ENCODE data around the gene C3.

Gene C3

GRCh38 chr19:6744381-6745301 lies 24.2 kb upstream of the C3 start:
- DNase-seq: no peak

DNA sequence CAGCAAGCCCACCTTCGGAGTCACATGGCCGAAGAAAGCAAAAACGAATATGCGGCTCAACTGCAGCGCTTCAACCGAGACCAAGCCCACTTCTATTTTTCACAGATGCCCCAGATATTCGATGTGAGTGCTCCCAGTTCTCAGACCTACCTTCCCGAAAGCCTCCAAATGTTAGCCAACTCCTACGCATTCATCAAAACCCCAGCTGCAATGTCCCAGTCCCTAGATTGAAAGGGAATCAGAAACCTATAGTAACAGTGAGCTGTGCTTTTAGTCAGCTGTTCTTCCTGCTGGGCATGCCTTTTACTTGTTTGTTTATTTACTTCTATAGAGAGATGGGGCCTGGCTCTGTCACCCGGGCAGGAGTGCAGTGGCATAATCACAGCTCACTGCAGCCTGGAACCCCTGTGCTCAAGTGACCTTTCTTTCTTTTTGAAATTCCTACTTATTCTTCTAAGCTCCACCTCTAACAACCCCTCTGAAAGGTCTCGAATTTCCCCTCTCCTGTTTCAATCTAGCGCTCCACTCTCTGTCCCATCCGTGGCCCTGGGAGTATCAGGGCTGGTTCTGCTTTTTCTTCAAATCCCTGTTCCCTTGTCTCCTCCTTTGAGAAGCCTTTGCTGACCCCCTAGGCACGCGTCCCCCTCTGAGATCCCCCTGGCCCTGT lies 23.4 kb upstream of the C3 start:
- DNase-seq: no peak

- DNase-seq: no peak
These were observed 22.6 kb upstream of the C3 start for GRCh38 chr19:6743066-6743465.

DNA sequence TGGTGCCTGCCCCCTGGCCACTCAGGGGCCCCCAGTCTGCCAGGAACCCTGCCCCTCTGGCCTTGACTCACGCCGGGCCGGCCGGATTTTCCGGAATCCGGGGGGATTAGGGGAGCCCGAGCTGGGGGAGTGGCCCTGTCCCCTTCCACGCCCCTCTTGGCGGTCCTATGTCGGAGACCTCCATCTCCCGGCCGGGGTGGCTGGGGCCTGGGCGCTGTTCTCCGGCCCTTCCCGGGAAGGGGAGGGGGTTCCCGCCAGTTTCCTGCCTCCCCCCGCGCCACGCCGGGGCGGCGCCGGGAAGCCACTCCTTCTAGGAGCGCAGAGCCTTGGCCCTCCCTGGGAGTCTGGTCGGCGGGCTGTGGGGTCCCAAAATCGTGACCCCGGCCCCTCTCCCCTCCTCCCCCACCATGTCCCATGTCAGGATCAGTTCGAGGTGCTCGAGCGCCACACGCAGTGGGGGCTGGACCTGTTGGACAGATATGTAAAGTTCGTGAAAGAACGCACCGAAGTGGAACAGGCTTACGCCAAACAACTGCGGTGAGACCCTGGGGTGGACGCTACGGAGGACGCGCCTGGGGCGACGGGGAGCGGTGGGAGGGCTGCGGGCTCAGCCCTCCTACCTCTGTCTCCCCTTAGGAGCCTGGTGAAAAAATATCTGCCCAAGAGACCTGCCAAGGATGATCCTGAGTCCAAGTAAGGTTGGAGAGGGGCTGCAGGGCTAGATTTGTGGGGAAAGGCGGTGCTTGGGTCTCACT lies 20.3 kb upstream of the C3 start:
- DNase-seq: peak; percentile 11

DNA sequence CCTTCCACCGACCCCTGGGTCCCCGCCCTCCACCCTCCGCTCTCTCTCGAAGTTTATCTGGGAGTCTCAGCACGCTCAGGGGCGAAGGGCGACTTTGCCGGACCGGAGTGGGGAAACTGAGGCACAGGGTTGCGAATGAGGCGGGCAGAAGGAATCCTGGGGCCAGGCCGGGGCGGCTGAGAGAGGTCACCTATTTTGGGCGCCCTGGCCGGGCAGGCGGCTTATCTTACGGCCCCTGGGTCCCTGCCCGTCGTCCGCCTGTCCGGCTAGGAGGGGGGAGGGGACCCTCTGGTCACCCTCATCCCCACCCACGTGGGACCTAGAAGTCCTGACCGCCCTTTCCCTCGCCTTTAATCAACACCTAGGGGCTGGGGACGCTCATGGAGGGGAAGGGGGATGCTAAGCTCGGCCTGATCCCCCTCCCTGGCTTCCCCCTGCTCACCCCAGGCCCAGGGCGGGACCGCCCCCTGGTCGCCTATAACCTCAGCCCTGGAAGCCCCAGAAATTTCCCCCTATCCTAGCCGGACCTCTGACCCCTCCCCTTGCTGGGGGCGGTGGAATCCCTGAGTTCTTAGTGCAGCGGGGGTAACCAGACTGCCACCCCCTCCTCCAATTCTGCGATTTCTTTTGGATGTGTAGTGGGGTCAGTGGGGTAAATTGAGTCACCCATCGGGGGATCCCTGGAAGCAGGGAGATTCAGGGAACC lies 19.6 kb upstream of the C3 start:
- DNase-seq: no peak

DNA sequence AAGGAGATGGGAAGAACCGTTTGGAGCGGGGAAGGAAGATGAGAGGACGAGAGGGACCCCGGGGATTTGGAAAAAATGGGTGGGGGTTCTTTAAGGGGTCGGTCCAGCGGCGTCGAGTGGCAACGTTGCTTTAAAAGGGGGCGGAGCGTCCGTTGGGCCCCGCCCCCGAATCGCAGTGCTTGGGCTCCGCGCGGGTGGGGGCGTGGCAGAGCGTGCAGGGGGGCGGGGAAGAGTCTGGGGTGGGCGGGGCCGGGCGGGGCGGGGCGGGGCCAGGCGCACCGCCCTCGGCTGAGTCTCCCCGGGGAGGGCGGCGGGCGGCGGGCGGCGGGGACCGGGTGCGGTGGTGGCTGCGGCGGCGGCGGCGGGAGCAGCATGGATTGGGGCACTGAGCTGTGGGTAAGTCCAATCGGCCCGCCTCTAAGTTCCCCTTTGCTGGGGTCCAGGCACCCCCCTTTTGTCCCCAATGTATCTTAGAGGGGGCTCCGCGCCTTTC lies 19.0 kb upstream of the C3 start, which contains the start of gene TRIP10:
TRIP10 (plus strand) TSS at position 291 of the 493 bp plus-strand sequence; CDS start at position 373, 82 bp downstream.
- peak; percentile 78 for DNase-seq

DNA sequence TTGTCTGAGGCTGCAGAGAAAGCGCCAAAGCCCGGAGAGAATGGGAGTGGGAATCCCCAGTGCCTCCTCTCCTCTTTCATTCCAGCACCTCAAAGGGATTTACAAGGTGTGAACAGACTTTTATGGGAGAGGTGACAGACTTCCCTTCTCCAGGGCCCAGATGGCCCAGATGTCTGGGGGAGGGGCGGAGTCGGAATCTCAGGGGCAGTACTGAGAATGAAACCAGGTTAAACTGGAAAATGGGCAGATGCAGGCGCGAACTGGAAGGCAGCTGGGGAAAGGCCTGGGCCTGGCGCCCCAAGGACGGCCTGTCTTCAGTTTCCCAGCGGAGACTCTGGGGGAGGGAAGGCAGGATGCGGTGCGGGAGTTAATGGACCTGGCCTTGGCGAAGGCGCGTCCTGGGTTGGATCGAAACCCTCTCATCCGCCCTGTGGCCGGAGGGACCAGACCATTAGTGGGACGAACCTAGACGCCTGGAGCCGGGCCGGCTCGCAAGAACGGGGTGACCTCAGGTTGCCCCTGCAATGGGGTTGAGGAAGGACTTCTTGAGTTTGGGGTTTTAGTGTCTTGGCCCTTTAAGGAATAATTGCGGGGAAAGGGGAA lies 18.4 kb upstream of the C3 start:
- peak; percentile 21 for DNase-seq

GRCh38 chr19:6737873-6738786 lies 17.7 kb upstream of the C3 start:
- peak; percentile 67 for DNase-seq

- peak; percentile 99 for DNase-seq
These were observed 16.9 kb upstream of the C3 start, which contains the start of gene GPR108 for GRCh38 chr19:6737284-6737872. GPR108 (minus strand) TSS chr19:6737580; CDS start chr19:6737576, 4 bp downstream.

- no peak for DNase-seq
These were observed 16.4 kb upstream of the C3 start for GRCh38 chr19:6736917-6737283.

- DNase-seq: peak; percentile 48
These were observed 15.9 kb upstream of the C3 start for GRCh38 chr19:6736169-6736916.

- no peak for DNase-seq
These were observed 14.9 kb upstream of the C3 start for GRCh38 chr19:6735181-6735911.

GRCh38 chr19:6734096-6734696 lies 13.7 kb upstream of the C3 start:
- DNase-seq: no peak

GRCh38 chr19:6733338-6734095 lies 13.1 kb upstream of the C3 start:
- DNase-seq: no peak

GRCh38 chr19:6732803-6733337 lies 12.4 kb upstream of the C3 start:
- DNase-seq: no peak

GRCh38 chr19:6731822-6732221 lies 11.4 kb upstream of the C3 start:
- no peak for DNase-seq

DNA sequence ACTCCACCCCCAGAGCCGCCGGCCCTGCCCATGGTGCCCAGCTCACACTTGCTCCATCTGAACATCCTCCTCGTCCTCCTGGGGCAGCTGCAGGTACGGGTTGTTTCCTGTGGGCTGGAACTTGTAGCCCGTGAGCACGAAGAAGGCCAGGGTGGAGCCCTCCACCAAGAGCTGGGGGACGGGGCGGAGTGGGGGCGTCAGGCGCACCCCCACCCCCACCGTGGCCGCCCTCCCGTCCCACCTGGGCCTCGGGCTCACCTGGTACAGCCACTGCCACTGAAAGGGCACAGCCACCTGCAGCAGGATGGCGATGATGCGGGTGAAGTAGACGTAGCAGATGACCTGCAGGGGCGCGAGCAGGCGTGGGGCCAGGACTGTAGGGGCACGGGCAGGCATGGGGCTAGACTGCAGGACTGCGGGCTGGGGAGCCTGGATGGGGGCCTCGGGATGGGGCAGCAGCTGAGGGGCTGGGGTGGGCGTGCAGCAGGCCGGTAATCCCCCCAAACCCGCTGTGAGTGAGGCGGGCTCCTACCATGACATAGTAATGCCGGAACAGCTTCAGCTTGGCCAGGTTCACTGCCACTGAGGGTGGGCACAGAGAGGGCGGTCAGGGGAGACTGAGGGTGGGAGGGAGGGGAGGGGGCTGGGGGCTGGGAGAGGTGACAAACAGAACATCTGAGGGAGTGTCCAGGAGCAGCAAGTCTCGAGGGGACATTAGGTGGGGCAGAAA lies 10.7 kb upstream of the C3 start:
- DNase-seq: no peak

All from effector CD4-positive, alpha-beta T cell (primary cell).